Loucy (cell line): ENCODE data around the gene JAGN1.

Experiments used
- H2AFZ ChIP-seq: fragments of 200-600 bp; sonication (generic); 2 replicates; pipeline ENCODE4 v1.6.0; 2016; ENCODE audit warnings: antibody characterized with exemption, mild to moderate bottlenecking, low read length, moderate library complexity
- H3F3A ChIP-seq: fragments of 200-600 bp; 2 replicates; pipeline ENCODE4 v1.6.0; 2016; ENCODE audit warnings: antibody characterized with exemption, low read depth, mild to moderate bottlenecking
- H3K27me3 ChIP-seq: fragments of 200-600 bp; sonication (generic); 2 replicates; pipeline ENCODE4 v1.6.1; 2014; ENCODE audit warnings: low read length, mild to moderate bottlenecking; ENCODE audit not compliant: insufficient read depth, poor library complexity, severe bottlenecking
- H3K36me3 ChIP-seq: fragments of 200-600 bp; sonication (generic); 2 replicates; pipeline ENCODE4 v1.6.1; 2016; ENCODE audit warnings: low read length; ENCODE audit not compliant: insufficient read depth
- H3K4me1 ChIP-seq: fragments of 200-600 bp; sonication (generic); 2 replicates; pipeline ENCODE4 v1.5.1; 2014; ENCODE audit warnings: low read length, mild to moderate bottlenecking; ENCODE audit not compliant: insufficient read depth, poor library complexity, severe bottlenecking
- H3K4me2 ChIP-seq: fragments of 200-600 bp; sonication (generic); 2 replicates; pipeline ENCODE4 v1.6.0; 2014; ENCODE audit warnings: antibody characterized with exemption, low read length, low read depth, mild to moderate bottlenecking; ENCODE audit not compliant: poor library complexity, severe bottlenecking
- H3K4me3 ChIP-seq: fragments of 200-600 bp; sonication (generic); 2 replicates; pipeline ENCODE4 v1.5.1; 2014; ENCODE audit warnings: low read length, mild to moderate bottlenecking, mixed read lengths; ENCODE audit not compliant: poor library complexity, severe bottlenecking
- H3K79me2 ChIP-seq: fragments of 200-600 bp; sonication (generic); 2 replicates; pipeline ENCODE4 v1.6.1; 2014; ENCODE audit warnings: low read length; ENCODE audit not compliant: insufficient read depth
- H3K9ac ChIP-seq: fragments of 200-600 bp; sonication (generic); 2 replicates; pipeline ENCODE4 v1.6.0; 2014; ENCODE audit warnings: mild to moderate bottlenecking, low read depth, low read length, moderate library complexity; ENCODE audit not compliant: poor library complexity, severe bottlenecking
- H3K9me2 ChIP-seq: fragments of 200-600 bp; sonication (generic); replicated peaks from 2 replicates; pipeline ENCODE4 v1.6.1; 2016; ENCODE audit warnings: low read depth, low read length, mixed read lengths
- H3K9me3 ChIP-seq: fragments of 200-600 bp; sonication (generic); 2 replicates; pipeline ENCODE4 v1.6.1; 2014; ENCODE audit warnings: mild to moderate bottlenecking, antibody characterized with exemption, low read length, low read depth; ENCODE audit not compliant: insufficient read depth
- H4K20me1 ChIP-seq: fragments of 200-600 bp; sonication (generic); 2 replicates; pipeline ENCODE4 v1.6.0; 2014; ENCODE audit warnings: antibody characterized with exemption, low read length, mild to moderate bottlenecking; ENCODE audit not compliant: insufficient read depth, poor library complexity, severe bottlenecking
- EZH2phosphoT487 ChIP-seq: fragments of 200-600 bp; IDR thresholded peaks from 2 replicates; pipeline ENCODE4 v1.6.1; 2018; ENCODE audit warnings: antibody characterized with exemption, mild to moderate bottlenecking, moderate library complexity, borderline replicate concordance
- TF ChIP-seq, protein P1 (sequence below): fragments of 200-600 bp; sonication (generic); conservative IDR thresholded peaks from 2 replicates; pipeline ENCODE4 v1.5.1; 2014; ENCODE audit warnings: mild to moderate bottlenecking, antibody characterized with exemption, low read length

Gene JAGN1

DNA sequence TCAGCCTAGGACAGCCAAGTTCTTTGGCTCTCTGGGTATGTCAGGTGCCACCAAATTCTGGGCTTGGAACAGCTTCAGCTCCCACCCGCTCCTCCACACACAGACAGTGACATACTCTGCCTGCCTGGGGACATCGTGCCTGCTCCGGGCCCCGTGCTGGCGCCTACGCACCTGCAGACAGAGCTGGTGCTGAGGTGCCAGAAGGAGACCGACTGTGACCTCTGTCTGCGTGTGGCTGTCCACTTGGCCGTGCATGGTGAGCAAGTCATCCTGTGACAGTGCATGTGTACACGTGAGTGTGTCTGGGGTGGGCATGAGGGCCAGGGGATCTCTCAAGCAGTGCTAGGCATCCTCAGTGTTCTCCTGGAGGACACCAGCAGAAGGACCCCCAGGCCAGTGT is 27.4 kb downstream of the JAGN1 start:
- H3F3A ChIP-seq: no peaks in the 10 kb centered on the region
- H3K9me3 ChIP-seq: no peaks in the 10 kb centered on the region
- no peaks in the 10 kb centered on the region for H3K9me2 ChIP-seq
- no peak overlapping the region for H3K4me3 ChIP-seq
- no peaks in the 10 kb centered on the region for H3K79me2 ChIP-seq
- H3K4me1 ChIP-seq: no peaks in the 10 kb centered on the region
- H3K4me2 ChIP-seq: no peak overlapping the region
- peaks cover 8% of the 10 kb centered on the region; the same call in 1 of the 2 replicates for H3K36me3 ChIP-seq
- no peaks in the 10 kb centered on the region for H3K27me3 ChIP-seq
- no peak overlapping the region for H3K9ac ChIP-seq
- TF ChIP-seq EZH2phosphoT487: no peak
- TF ChIP-seq, protein P1, sequence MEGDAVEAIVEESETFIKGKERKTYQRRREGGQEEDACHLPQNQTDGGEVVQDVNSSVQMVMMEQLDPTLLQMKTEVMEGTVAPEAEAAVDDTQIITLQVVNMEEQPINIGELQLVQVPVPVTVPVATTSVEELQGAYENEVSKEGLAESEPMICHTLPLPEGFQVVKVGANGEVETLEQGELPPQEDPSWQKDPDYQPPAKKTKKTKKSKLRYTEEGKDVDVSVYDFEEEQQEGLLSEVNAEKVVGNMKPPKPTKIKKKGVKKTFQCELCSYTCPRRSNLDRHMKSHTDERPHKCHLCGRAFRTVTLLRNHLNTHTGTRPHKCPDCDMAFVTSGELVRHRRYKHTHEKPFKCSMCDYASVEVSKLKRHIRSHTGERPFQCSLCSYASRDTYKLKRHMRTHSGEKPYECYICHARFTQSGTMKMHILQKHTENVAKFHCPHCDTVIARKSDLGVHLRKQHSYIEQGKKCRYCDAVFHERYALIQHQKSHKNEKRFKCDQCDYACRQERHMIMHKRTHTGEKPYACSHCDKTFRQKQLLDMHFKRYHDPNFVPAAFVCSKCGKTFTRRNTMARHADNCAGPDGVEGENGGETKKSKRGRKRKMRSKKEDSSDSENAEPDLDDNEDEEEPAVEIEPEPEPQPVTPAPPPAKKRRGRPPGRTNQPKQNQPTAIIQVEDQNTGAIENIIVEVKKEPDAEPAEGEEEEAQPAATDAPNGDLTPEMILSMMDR: no peak
- H2AFZ ChIP-seq: no peak overlapping the region
- H4K20me1 ChIP-seq: no peaks in the 10 kb centered on the region

DNA sequence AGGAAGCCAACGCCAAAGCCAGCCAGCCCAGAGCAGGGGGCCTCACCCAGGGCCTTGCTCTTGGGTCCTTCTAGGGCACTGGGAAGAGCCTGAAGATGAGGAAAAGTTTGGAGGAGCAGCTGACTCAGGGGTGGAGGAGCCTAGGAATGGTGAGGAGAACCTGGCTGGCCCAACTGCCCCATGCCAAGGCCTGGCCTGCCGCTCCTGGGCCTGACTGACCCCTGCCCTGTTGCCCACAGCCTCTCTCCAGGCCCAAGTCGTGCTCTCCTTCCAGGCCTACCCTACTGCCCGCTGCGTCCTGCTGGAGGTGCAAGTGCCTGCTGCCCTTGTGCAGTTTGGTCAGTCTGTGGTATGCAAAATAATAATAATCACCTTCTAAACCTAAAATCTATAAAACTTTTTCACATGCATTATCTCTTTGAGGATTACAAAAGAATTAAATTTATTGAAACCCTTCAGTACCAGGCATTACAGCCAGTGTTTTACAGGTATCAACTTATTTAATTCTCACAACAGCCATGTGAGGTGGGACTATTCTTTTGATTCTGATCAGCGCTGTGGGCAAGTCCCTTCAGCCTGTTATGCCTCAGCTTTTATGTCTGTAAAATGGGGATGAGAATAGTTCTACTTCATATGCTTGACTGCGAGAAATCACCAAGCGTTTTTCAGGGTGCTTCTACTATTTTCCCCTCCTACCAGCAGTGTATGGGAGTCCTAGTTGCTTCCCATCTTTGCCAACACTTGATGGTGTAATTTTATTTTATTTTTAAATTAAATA is 28.0 kb downstream of the JAGN1 start:
- Histone ChIP-seq H3K79me2 (no peaks in the 10 kb centered on the region), H3F3A (no peaks in the 10 kb centered on the region), H3K4me3 (no peak overlapping the region), H3K27me3 (no peaks in the 10 kb centered on the region), H2AFZ (no peak overlapping the region), H3K9me2 (no peaks in the 10 kb centered on the region), H3K4me2 (no peak overlapping the region), H3K36me3 (peaks cover 8% of the 10 kb centered on the region; the same call in 1 of the 2 replicates), H3K9me3 (no peaks in the 10 kb centered on the region), H4K20me1 (no peaks in the 10 kb centered on the region), H3K9ac (no peak overlapping the region), H3K4me1 (no peaks in the 10 kb centered on the region)
- TF ChIP-seq, protein P1: no peak
- no peak for TF ChIP-seq EZH2phosphoT487

DNA sequence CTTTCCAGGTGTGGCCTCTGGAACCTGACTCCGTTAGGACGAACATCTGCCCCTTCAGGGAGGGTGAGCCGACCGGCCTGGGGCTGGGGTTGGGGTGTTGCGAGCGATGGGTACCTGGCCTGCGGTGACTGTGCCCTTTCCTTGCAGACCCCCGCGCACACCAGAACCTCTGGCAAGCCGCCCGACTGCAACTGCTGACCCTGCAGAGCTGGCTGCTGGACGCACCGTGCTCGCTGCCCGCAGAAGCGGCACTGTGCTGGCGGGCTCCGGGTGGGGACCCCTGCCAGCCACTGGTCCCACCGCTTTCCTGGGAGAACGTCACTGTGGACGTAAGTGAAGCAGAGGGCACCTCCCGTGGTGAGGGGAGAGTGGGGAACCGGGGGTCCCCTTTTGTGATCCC is 37.7 kb downstream of the JAGN1 start:
- no peaks in the 10 kb centered on the region for H3K27me3 ChIP-seq
- TF ChIP-seq, protein P1: no peak
- TF ChIP-seq EZH2phosphoT487: no peak
- no peak overlapping the region for H3K4me3 ChIP-seq
- H3K9me2 ChIP-seq: no peaks in the 10 kb centered on the region
- H4K20me1 ChIP-seq: no peaks in the 10 kb centered on the region
- no peak overlapping the region for H3K4me2 ChIP-seq
- H3K4me1 ChIP-seq: no peaks in the 10 kb centered on the region
- no peaks in the 10 kb centered on the region for H3K36me3 ChIP-seq
- no peaks in the 10 kb centered on the region for H3F3A ChIP-seq
- no peak overlapping the region for H2AFZ ChIP-seq
- no peaks in the 10 kb centered on the region for H3K9me3 ChIP-seq
- no peaks in the 10 kb centered on the region for H3K79me2 ChIP-seq
- H3K9ac ChIP-seq: no peak overlapping the region
